ENCODE data around the gene ENPP3.

DNA sequence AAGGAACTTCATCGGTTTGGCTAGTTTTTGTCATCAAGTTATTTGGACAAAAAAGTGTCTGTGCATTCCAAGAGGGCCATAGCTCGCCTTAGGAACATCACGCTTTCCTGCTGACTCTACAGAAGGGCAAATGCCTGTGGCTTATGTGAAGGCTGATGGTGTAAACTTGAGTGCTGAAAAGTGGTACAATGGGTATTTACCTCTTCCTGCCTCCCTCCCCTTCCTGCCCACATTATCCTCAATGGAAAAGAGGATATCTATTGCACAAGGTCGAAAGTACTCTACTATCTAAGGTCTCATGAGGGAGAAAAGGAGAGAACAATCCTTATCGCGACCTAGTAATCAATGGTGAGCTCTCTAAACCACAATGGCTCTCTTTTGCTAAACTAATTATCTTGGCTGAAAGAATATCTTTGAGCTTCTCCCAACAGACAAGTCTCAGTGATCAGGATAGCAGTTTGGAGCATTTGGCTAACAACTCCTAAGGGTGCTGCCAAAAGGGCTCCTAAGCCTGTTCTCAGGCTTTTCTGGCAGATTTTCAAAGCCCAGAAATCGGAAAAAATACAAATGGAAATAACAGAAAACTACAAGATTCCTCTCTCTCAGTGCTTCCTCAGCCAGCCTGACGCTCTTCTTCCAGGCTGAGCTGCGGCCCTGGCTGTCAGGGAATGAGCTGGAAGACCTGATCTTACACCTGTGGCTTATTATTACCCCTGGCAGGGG lies 128.1 kb downstream of the ENPP3 start:
- TF ChIP-seq CTCF (IDR thresholded peaks at IDR 0.05; ENCODE audit: insufficient read depth, low read length, poor library complexity, severe bottlenecking) = no peak
- no peak for TF ChIP-seq EZH2phosphoT487 (conservative IDR thresholded peaks at IDR 0.05; ENCODE audit: low read length)
